COLO668 (cell line): ENCODE data around the gene ATP4B.

Experiments used
- DNase-seq: peaks from one replicate; lab custom pipeline; 2025; ENCODE audit not compliant: unreplicated experiment; lab: John Stamatoyannopoulos, UW

Gene ATP4B

DNA sequence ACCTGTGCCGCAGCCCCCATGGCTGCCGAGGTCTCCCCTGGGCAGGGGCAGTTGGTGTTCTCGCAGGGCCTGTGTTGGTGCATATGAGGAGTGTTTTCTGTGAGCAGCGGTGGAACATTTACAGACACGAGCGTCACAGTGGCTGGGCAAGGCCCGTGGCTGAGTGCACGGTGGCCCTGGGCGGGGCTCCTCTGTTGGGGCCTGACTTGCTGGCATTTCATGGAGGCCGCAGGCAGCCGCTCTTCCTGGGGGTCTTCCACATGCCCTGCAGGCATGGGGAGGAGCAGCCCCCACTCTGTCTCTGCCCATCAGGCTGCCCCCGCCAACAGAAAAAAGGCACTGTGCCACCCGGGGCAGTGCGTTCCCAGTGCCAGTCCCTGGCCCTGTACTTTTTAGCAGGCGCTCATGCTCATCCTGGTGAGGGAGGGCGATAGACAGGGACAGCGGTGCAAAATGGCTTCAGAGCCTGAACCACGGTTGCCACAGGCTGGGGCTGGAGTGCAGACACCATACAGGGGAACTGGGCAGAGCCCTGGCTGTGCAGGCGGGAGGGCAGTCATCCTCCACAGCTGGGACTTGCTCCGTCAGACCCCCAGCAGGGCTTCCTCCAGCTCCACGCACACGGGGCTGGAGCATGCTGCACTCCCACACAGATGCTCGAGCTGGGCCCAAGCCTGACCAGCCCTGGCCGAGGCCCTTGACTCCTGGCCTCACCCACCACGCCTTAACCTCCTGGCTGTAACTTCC is 49.9 kb downstream of the ATP4B start:
- DNase-seq, result no peak

DNA sequence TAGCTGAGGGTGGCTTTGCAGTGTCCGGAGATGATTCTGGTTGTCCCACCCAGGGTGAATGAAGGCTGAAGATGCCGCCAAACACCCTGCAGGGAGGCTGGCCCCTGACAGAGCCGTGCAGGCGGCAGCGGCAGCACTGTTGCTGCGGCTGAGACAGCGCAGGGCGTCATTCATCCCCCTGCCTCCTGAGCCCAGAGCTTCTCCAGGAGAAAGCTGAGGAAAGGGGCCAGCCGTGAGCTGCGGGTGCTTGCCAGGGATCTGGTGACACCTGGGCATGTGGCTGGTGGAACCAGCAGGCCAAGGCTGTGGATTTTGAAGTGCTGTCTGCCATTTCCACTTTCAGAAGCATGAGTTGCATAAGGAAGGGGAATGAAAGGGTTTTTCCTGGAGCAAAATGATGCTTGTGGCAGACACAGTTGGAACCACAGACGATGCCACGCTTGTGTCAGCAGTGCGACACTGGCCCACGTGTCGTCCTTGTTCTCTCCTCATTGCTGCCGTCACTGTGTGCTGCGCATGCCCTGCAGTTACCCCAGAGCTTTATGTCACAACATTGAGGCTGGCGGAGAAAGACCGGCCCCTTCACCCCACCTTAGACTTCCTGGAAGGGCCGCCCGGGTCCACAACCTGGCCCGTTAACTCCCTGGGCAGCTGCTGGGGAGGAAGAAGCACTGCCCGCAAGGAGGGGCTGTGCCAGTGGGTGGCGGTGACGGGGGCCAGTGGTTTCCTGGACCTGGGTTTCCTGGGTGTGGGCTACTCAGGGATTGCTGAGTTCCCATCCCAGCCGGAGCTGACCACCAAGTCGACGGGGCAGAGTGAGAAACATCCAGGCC is 50.7 kb downstream of the ATP4B start:
- DNase-seq, result no peak

DNA sequence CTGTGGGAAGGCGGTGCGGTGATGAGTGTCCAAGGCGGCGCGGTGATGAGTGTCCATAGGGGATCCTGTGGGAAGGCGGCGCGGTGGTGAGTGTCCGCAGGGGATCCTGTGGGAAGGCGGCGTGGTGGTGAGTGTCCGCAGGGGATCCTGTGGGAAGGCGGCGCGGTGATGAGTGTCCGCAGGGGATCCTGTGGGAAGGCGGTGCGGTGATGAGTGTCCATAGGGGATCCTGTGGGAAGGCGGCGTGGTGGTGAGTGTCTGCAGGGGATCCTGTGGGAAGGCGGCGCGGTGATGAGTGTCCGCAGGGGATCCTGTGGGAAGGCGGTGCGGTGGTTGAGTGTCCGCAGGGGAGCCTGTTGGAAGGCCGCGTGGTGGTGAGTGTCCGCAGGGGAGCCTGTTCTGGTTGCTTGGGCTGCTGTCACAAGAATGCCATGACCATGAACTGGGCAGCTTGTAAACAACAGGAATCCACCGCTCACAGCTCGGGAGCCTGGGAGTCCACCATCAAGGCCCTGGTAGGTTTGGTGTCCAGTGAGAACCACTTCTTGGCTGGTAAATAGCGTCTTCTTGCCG is 52.0 kb downstream of the ATP4B start:
- DNase-seq, result no peak

DNA sequence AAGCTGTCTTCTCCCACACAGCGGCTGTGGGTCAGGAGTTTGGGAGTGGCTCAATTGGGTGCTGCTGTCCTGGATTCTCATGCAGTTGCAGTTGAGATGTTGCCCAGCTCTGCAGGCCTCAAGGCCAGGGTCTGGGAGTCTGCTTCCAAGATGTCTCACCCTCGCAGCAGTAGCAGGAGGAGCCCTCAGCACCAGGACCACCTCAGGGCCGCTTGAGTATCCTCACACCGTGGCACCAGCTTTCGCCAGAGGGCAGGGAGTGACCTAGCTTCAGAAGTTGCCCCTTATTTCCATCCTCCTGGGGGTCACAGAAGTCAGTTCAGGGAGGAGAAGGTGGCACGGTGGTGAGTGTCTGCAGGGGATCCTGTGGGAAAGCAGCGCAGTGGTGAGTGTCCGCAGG is 52.5 kb downstream of the ATP4B start:
- DNase-seq, result no peak

DNA sequence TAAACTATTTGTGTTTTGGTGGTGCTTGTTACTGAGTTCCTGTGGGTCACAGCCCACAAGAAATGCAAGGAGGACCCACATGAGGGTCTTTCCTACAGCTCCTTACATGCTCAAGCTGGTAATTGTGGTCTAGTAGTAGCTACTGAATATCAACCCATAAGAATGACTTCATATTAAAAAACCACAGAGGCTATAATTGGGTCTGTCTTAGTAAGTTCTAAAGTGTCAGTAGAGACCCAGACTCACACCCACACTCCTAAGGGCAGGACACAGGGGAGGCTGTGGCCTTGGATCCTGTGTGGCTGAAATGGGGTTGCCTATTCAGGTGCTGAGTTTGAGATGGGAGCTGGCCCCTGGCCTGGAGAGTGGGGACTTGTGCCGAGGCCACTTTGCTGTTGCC is 53.8 kb downstream of the ATP4B start:
- no peak for DNase-seq

DNA sequence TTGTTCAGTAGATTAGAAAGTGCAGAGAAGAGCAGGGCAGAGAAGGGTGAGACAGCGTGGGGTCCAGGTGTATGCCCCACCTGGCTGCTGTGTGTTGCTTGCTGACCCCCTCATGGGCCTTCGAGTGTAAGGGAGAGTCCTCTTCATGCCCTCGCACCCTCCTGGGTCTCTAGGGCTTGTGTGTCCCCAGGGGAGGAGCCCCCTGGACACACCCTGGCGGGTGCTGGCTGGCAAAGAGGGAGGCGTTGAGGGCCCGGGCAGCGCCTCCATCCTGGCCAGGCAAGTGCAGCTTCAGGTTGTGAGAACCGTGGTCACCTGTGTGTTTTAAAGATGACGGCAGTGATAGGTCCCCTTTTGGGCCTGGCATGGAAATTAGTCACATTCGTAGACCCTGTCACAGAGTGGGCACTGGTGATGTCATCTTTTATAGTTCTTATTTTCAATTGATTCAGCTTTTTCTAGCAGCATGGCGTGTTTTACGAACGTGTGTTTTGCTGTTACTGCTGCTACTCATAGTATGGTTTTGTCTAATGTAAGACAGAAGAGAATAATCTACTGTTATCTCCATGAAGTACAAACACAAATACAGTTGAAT is 54.8 kb downstream of the ATP4B start:
- DNase-seq, result no peak

DNA sequence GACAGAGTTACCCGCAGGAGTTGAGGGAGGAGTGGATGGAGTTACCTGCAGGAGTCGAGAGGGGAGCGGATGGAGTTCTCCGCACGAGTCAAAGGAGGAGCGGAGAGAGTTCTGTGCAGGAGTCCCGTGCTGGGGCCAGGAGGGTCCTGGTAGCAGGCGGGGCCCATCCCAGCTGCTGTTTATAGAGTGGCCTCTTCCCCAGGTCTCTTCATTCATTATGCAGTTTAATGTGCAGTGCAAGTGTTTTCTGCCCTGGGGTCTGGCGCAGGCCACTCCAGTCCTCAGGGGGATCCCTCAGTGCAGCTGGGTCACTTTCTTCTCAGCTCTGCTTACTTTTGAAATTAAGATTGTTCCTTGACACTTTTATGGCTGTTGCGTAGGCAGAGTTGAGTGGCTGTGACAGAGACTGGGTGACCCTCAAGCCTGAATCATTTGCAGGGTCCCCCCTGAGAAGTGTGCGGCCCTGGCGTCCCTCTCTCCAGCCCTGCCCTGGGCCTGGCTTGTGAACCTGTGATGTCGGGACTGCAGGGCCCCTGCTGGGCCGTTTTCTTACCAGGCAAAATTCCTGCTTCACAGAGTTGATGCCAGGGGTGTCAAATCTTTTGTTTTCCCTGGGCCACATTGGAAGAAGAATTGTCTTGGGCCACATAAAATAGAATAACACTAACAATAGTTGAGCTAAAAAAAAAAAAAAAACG is 55.6 kb downstream of the ATP4B start:
- DNase-seq, result no peak

DNA sequence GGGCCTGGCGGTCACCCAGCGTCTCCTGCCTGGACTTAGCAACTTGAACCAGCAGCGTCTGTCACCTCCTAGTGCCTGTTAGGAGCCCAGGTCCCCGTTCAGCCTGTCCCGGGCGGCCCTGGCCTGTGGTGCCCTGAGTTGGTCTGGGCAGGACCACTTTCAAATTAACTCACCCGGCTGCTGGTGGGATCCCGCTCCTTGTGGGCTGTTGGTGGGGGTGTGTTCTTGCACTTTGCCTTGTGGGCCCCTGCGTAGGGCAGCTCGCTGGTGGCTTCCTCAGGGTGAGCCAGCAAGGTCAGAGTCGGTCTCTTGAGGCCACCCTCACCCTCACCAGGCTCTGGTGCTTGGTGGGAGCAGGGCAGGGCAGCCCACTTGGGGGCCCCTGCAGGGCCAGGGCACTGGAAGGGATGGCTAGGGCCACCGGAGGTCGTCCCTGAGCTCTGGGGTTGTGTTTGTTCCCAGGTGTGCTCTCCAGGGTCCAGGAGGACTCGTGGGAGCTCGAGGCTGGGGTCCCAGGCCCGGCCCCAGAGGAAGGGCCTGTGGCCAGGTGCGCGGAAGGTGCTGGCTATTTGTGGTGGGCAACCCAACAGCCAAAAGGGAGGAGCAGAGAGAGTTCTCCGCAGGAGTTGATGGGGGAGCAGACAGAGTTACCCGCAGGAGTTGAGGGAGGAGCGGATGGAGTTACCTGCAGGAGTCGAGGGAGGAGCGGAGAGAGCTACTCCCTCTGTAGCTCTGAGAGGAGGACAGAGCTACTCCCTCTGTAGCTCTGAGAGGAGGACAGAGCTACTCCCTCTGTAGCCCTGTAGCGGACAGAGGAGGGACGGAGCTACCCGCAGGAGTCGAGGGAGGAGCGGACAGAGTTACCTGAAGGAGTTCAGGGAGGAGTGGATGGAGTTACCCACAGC is 56.6 kb downstream of the ATP4B start:
- DNase-seq, result no peak

DNA sequence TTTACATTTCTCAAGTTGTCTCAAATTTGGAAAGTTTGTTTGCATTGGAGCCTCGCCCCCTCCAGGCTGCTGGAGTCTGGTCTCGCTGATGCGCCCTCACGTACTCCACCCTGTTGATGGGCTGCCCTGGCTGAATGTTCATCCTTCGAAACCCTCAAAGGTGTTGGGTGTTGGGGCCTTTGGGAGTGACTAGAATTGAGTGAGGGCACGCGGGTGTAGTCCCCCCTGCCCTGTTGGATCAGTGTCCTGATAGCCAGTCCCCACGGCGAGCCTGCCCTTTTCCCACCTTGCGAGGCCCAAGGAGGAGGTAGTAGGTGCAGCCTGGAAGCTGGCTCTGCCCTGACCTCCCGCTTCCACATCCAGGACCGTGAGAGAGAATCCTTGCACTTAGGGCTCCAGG is 58.6 kb downstream of the ATP4B start:
- no peak for DNase-seq
